GM12801 (cell line): ENCODE results near the gene ADAMTS16.

Experiments used
- TF ChIP-seq, protein P1 (sequence below): IDR thresholded peaks from one replicate; pipeline ENCODE4 v1.5.1; 2011; ENCODE audit warnings: control low read depth; ENCODE audit not compliant: insufficient read length; ENCODE audit errors: extremely low read depth

The ADAMTS16 gene

DNA sequence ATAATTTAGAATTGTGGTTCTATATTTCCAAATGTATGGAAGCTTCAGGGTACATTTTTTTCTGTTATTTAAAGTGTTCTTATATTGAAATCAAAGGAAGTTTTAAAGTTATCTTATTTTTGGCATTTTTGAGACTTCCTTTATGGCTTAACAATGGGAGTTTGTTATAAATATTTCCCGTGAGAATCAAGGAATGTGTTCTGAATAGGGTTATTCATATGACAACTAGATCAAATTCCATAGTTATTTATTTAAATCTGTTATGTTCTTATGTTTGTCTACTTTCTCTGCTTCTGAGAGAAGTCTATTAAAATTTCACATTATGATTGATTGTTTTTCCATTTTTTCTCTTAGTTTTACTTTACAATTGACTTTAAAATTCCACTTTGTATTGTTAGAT is 135.1 kb downstream of the ADAMTS16 start:
- TF ChIP-seq, protein P1, sequence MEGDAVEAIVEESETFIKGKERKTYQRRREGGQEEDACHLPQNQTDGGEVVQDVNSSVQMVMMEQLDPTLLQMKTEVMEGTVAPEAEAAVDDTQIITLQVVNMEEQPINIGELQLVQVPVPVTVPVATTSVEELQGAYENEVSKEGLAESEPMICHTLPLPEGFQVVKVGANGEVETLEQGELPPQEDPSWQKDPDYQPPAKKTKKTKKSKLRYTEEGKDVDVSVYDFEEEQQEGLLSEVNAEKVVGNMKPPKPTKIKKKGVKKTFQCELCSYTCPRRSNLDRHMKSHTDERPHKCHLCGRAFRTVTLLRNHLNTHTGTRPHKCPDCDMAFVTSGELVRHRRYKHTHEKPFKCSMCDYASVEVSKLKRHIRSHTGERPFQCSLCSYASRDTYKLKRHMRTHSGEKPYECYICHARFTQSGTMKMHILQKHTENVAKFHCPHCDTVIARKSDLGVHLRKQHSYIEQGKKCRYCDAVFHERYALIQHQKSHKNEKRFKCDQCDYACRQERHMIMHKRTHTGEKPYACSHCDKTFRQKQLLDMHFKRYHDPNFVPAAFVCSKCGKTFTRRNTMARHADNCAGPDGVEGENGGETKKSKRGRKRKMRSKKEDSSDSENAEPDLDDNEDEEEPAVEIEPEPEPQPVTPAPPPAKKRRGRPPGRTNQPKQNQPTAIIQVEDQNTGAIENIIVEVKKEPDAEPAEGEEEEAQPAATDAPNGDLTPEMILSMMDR = no peak

DNA sequence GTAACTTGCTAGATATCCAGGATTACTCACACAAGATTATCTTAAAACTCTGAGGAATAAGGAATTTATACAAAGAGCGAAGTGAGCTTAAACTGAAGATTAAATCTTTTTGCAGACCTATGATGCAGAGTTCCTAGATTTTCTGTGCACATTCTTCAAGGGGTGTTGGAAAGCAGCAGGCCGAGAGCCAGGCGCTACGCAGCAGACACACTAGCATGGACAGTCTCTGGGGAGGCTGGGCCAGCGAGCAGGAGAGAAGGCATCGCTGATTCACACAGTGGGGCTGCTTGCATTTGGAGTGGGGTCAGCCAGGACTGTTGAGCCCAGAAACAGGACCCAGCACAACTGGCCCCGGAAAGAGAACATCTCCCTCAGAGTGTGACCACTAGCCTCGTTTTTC is 136.3 kb downstream of the ADAMTS16 start:
- TF ChIP-seq, protein P1 = no peak

DNA sequence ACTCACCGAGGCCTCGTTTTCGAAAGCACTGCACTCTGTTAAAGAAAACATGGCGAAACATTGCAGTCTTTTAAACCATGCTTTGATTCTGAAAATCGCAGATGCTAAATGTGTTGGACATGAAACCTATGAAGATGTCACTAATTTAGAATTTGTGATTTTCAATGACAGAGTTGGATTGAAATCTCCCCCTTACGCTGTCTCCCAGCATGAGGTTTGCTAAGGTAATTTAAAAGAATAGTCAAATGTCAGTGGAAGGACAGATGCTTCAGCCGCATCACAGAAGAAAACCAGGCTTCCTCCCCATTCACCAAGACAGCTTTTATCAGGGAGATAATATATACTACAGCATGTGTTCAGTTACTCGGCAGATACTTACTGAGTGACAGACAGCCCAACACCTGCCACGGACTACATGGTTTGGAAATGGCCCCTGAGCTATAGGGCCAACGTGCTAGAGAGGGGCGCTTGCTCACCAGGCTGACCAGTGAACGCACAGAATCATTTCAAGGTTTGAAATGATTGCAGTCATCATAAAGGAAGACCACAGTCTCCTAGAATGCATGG is 136.9 kb downstream of the ADAMTS16 start:
- TF ChIP-seq, protein P1 = no peak

DNA sequence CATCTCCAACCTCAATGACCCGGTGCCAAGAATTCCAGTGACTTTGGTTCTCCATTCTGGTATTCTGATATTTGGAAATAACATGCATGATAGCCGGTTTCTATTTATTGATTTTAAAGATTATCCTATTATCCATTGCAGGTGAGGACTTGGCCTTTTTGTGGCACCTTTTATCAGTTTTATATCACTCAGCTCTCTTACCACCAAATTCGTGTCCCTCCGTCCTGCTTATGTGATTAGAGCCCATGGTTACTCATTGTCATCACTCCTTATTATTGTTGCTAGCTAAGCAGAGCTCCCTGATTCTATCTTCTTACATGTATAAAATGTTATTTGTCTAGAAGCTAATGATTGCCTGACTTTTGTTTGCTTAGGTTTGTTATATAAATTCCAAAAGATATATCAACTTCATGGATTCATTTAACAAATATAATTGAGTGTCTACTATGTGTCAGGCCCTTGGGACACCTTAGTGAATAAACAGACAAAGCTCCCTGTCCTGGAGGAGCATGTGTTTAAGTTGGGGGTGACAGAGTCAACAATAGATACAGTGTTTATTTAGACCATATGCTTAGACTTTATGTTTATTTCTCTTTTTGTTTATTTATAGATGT is 138.2 kb downstream of the ADAMTS16 start:
- TF ChIP-seq, protein P1 = no peak

DNA sequence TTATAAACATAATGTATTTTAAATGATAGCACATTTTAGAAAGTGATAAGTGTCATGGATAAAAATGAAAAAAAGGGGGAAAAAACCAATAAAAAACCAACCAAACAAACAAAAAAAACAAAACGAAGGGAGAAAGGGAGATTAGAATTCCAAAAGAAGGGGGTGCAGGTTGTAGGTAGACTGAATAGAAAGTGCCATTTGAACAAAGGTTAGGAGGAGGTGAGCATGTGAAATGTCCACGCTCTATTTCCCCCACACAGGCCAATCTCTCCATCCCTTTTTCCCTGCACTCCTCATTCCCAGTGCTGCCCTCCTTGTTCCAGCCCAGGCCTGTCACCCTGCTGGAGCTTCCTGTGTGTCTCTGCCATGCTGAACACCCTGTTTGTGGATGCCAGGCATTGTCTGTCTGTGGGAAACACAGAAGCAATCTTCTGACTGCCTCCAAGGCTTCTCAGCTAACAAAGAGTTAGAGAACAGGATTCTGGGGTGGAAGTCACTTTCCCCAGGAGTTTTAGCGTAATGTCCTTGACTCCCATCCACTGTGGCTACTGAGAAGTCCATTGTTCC is 138.8 kb downstream of the ADAMTS16 start:
- TF ChIP-seq, protein P1 = no peak

DNA sequence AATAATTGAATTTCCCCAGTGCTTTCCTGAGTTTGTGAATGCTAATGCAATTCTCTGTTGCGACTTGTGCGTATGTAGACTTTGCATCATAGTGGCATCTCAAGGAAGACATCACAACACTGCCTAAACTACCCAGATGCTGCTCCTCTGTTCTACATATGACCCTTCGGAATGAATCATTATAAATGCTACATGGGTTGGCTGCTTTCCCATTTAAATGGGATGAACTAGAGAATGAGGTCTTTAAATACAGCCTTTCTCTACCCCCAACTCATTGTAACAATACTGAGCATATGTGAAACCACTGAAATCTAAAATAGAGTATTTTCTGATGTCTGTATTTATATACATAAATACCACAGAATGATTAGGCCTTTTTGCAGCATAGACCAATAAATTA is 145.8 kb downstream of the ADAMTS16 start:
- TF ChIP-seq, protein P1 = no peak

DNA sequence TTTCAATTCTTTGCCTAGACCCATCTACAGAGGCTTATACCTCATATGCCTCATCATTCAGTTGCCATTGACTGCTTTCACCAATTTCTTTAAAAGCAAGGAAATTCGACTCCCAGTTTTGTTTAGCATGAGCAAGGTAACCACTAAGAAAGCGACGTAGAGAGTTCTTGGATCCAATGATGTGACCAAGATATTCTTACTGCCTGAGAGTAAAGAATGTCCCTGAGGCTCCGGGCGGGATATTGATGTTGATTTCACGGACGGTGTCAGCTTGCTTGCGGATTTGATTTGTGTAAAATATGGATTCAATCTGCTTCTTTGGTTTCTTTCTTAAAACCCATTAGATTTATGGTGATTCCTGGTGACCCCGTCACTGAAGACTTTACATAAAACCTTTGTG is 147.3 kb downstream of the ADAMTS16 start:
- TF ChIP-seq, protein P1 = no peak
